Measurements from ENCODE around the gene KCTD5. TPM values are rescaled to one million over a fixed set of nuclear protein-coding genes. Genes with fewer than 3 reads are reported as not detected.
A peak's percentile ranks its signal among the peaks of the same experiment; 100 is the strongest.

KCTD5 gene
- total RNA-seq, 3 donors from 2014 or later (not counting 1 experiment from before 2014, with no cell fraction given): 34.2 to 37.9 (median 36.5) TPM

DNA sequence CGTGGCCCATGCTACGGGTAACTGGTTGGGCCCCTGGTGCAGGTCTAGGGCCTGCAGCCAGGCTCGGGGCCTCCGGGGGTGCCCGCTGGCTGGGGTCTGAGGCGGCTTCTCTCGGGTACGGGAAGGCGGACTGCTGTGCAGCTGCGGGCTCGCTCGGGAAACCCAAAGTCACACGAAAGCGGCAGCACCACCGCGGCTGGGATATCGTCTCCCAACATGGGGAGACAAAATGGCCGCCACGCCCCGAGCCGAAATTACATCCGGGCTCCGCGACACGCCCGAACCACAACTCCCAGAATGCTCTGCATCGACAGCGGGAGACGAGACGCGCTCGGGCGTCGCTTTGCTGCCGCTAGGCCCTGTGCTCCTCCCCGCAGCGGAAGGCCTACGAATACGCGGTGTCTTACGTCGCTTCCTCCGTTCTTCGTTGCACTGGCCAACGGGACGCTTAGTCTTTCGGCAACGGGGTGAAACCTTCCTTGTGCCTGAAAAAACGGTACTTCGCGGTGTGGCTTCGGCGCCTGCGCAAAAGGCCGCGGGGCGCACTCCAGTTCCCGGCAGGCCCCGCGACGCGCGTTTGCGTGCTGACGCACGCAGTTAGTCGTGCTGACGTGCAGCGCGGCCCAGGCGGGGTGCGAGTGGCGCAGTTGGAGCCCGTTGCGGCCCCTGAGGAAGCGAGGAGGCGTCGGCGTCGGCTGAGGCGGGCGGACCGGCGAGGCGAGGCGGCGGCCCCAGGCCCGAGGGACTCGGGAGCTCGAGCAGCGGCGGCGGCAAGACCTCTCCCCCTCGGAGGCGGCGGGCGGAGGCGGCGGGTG lies 69.9 kb downstream of the KCTD5 start, which contains the start of gene SRRM2:
Gene SRRM2, plus strand, starts transcription at position 604 of the 815 bp plus-strand sequence. CDS start 3,727 bp downstream, outside the sequence.
- TF ChIP-seq, protein P1, sequence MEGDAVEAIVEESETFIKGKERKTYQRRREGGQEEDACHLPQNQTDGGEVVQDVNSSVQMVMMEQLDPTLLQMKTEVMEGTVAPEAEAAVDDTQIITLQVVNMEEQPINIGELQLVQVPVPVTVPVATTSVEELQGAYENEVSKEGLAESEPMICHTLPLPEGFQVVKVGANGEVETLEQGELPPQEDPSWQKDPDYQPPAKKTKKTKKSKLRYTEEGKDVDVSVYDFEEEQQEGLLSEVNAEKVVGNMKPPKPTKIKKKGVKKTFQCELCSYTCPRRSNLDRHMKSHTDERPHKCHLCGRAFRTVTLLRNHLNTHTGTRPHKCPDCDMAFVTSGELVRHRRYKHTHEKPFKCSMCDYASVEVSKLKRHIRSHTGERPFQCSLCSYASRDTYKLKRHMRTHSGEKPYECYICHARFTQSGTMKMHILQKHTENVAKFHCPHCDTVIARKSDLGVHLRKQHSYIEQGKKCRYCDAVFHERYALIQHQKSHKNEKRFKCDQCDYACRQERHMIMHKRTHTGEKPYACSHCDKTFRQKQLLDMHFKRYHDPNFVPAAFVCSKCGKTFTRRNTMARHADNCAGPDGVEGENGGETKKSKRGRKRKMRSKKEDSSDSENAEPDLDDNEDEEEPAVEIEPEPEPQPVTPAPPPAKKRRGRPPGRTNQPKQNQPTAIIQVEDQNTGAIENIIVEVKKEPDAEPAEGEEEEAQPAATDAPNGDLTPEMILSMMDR (IDR thresholded peaks at IDR 0.05): no peak
- Mint-ChIP-seq H3K27me3 (ENCODE audit: low read depth in 2 of 2) (no peaks in the 10 kb centered on the region), H3K4me3 (peak within 1 kb of the TSS; percentile 95), H3K9me3 (no peaks in the 10 kb centered on the region), H3K4me1 (peaks cover 48 to 56% of the 10 kb centered on the region in 2 donors), H3K36me3 (no peaks in the 10 kb centered on the region), H3K27ac (peak within 1 kb of the TSS; percentile 97)
- Histone ChIP-seq H3K4me3 (ENCODE audit: low read length) (peak within 1 kb of the TSS; percentile 88), H3K36me3 (ENCODE audit: control insufficient read depth, insufficient read depth, low read length) (peaks cover 7% of the 10 kb centered on the region), H3K9me3 (ENCODE audit: control insufficient read depth, insufficient read depth, low read length) (peaks cover 7% of the 10 kb centered on the region), H3K27me3 (ENCODE audit: control insufficient read depth, insufficient read depth, low read length) (no peaks in the 10 kb centered on the region), H3K27ac (ENCODE audit: low read length) (peak within 1 kb of the TSS; percentile 97), H3K4me1 (ENCODE audit: control insufficient read depth, insufficient read depth, low read length) (peaks cover 49% of the 10 kb centered on the region)
- intact Hi-C loops (cut with micrococcal nuclease): loop anchor here (2.0 kb wide), 1 partner anchor 25 kb away; the partner anchor contains the start of gene ELOB
- DNase-seq: peak; percentile 95 to 97
- WGBS (ENCODE audit: insufficient coverage): 3% methylated on average over 96 of the region's 99 CpGs
- peak; percentile 83 to 92 (median 87) for ATAC-seq

DNA sequence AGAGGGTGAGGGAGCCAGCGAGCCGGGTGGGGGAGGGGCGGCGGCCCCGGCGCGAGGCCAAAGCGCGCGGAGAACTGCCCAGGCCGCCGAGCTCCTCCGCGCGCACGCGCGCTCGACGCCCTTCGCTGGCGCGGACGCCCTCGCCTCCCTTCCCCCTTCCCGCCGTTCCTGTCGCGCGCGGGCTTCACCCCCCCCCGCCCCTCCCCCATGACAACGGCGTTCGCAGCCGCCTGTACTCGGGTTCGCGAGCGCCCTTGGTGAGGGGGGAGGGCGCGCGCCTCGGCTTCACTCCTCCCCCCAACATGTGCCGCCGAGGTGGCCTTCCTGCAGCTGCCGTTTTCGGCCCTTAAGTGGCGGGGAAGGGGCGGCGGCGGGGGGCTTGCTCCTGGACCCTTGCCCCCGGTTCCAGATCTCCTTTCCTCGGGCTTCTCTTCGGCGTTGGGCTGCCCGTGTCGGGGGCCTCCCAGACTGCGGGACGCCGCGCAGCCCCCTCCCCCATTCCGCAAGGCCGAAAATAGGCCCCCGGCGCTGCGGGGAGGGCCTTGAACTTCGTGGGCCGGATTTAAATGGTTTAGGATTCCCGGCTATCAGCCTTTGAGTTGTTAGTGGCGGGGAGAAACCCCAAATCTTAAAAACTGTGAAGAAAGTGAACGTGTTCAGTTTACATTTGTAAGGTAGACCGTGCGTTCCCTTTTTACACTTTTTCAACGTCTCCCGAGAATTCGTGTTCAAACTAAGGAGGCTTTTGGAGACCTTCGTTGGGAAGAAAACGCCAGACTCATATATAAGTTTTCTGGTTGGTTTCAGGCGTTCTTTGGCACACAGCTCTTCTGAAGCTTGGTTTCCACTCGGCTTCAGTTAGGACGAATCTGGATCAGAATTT lies 70.8 kb downstream of the KCTD5 start:
- no peaks in the 10 kb centered on the region for H3K27me3 Mint-ChIP-seq (ENCODE audit: low read depth in 2 of 2)
- peak overlapping the region; percentile 97 for H3K27ac ChIP-seq (ENCODE audit: low read length)
- no peaks in the 10 kb centered on the region for H3K9me3 Mint-ChIP-seq
- peaks cover 8% of the 10 kb centered on the region for H3K36me3 Mint-ChIP-seq
- TF ChIP-seq, protein P1 (IDR thresholded peaks at IDR 0.05): no peak
- no peaks in the 10 kb centered on the region for H3K27me3 ChIP-seq (ENCODE audit: control insufficient read depth, insufficient read depth, low read length)
- ATAC-seq (peak; percentile 37 to 66 (median 47)), DNase-seq (peak in 1 of 2 donors; percentile 81)
- peaks cover 55 to 64% of the 10 kb centered on the region in 2 donors for H3K4me1 Mint-ChIP-seq
- peaks cover 7% of the 10 kb centered on the region for H3K9me3 ChIP-seq (ENCODE audit: control insufficient read depth, insufficient read depth, low read length)
- H3K4me3 ChIP-seq (ENCODE audit: low read length): peak overlapping the region; percentile 88
- under 1% methylated on average over 68 of the region's 82 CpGs for WGBS (ENCODE audit: insufficient coverage)
- peak overlapping the region; percentile 97 for H3K27ac Mint-ChIP-seq
- peaks cover 49% of the 10 kb centered on the region for H3K4me1 ChIP-seq (ENCODE audit: control insufficient read depth, insufficient read depth, low read length)
- H3K36me3 ChIP-seq (ENCODE audit: control insufficient read depth, insufficient read depth, low read length): peaks cover 15% of the 10 kb centered on the region
- peak overlapping the region; percentile 93 for H3K4me3 Mint-ChIP-seq
- intact Hi-C loops (cut with micrococcal nuclease): loop anchor here (2.0 kb wide), 1 partner anchor 24 kb away; the partner anchor contains the start of gene ELOB

DNA sequence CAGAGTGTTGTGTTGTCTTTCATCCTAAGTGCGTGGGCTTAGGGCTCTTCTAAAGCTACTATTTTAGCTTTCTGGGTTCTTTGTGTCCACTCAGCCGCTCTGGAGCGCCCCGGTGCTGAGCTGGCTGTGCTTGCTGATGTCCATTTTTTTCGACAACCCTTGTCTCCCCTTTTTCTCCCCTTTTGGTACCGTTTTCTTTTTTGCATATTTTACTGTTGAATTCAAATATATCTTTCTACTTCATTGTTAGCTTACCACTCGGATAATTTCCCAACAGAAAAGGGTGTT lies 71.4 kb downstream of the KCTD5 start:
- TF ChIP-seq, protein P1 (IDR thresholded peaks at IDR 0.05): no peak
- Mint-ChIP-seq H3K9me3 (no peaks in the 10 kb centered on the region), H3K4me1 (peaks cover 59 to 67% of the 10 kb centered on the region in 2 donors), H3K4me3 (peak overlapping the region; percentile 93), H3K27ac (peak overlapping the region; percentile 85 to 97), H3K27me3 (ENCODE audit: low read depth in 2 of 2) (no peaks in the 10 kb centered on the region), H3K36me3 (peaks cover 14% of the 10 kb centered on the region)
- H3K4me1 ChIP-seq (ENCODE audit: control insufficient read depth, insufficient read depth, low read length): peaks cover 49% of the 10 kb centered on the region
- intact Hi-C loops (cut with micrococcal nuclease): loop anchor here (2.0 kb wide), 1 partner anchor 23 kb away; the partner anchor contains the start of gene ELOB
- DNase-seq: no peak
- no peak for ATAC-seq
- H3K4me3 ChIP-seq (ENCODE audit: low read length): peak overlapping the region; percentile 88
- WGBS (ENCODE audit: insufficient coverage): 2% methylated on average over 5 of the region's 7 CpGs
- H3K9me3 ChIP-seq (ENCODE audit: control insufficient read depth, insufficient read depth, low read length): peaks cover 7% of the 10 kb centered on the region
- H3K27ac ChIP-seq (ENCODE audit: low read length): peak overlapping the region; percentile 97
- H3K27me3 ChIP-seq (ENCODE audit: control insufficient read depth, insufficient read depth, low read length): no peaks in the 10 kb centered on the region
- H3K36me3 ChIP-seq (ENCODE audit: control insufficient read depth, insufficient read depth, low read length): peaks cover 21% of the 10 kb centered on the region

Data from natural killer cell (primary cell).